ENCODE measurements around the gene CHST11. TPM values are rescaled to one million over a fixed set of nuclear protein-coding genes. Genes with fewer than 3 reads are reported as not detected.

Gene CHST11
- total and polyA plus RNA-seq, 10 of the 15 experiments (the other 5 are each of a cell fraction or from before 2014, with no cell fraction given), result 1.9 to 38.1 (median 17.2) TPM

GRCh38 chr12:104520242-104520900 is 63.6 kb downstream of the CHST11 start (continued):
- TF ChIP-seq ZNF384 (IDR thresholded peaks at IDR 0.05; ENCODE audit: borderline replicate concordance, low read depth, low read length), result peak; percentile 30; the same call in 1 of the 2 replicates
- TF ChIP-seq EED (IDR thresholded peaks at IDR 0.05; ENCODE audit: low read depth), result peak; percentile 82
- no peak for TF ChIP-seq SREBF1 (IDR thresholded peaks at IDR 0.05; ENCODE audit: low read length)
- TF ChIP-seq RELB (IDR thresholded peaks at IDR 0.05; ENCODE audit: low read depth), result peak; percentile 93
- TF ChIP-seq MLLT1 (IDR thresholded peaks at IDR 0.05), result no peak
- TF ChIP-seq MXI1 (IDR thresholded peaks at IDR 0.05; ENCODE audit: low read depth, low read length), result no peak
- TF ChIP-seq CBX5 (IDR thresholded peaks at IDR 0.05; ENCODE audit: low read depth), result no peak
- no peak for TF ChIP-seq USF2 (IDR thresholded peaks at IDR 0.05; ENCODE audit: borderline replicate concordance, low read depth, low read length)
- TF ChIP-seq ZSCAN29 (IDR thresholded peaks at IDR 0.05), result no peak
- no peak for TF ChIP-seq RCOR1 (conservative IDR thresholded peaks at IDR 0.05; ENCODE audit: low read depth, low read length)
- TF ChIP-seq RAD21 (IDR thresholded peaks at IDR 0.05; ENCODE audit: insufficient read depth, low read depth, low read length), result no peak
- TF ChIP-seq NFIC (IDR thresholded peaks at IDR 0.05; ENCODE audit: low read depth, low read length), result no peak
- no peak for TF ChIP-seq NFXL1 (IDR thresholded peaks at IDR 0.05; ENCODE audit: borderline replicate concordance)
- TF ChIP-seq E2F8 (IDR thresholded peaks at IDR 0.05; ENCODE audit: low read depth, partially characterized antibody), result no peak
- TF ChIP-seq ZNF592 (IDR thresholded peaks at IDR 0.05), result no peak
- TF ChIP-seq BMI1 (IDR thresholded peaks at IDR 0.05; ENCODE audit: borderline replicate concordance), result no peak
- TF ChIP-seq ATF7 (IDR thresholded peaks at IDR 0.05; ENCODE audit: low read depth), result 0 out of 2 replicates have a peak, but pooled peaks have one; percentile 38
